ENCODE measurements around the gene SYMPK.

The SYMPK gene

DNA sequence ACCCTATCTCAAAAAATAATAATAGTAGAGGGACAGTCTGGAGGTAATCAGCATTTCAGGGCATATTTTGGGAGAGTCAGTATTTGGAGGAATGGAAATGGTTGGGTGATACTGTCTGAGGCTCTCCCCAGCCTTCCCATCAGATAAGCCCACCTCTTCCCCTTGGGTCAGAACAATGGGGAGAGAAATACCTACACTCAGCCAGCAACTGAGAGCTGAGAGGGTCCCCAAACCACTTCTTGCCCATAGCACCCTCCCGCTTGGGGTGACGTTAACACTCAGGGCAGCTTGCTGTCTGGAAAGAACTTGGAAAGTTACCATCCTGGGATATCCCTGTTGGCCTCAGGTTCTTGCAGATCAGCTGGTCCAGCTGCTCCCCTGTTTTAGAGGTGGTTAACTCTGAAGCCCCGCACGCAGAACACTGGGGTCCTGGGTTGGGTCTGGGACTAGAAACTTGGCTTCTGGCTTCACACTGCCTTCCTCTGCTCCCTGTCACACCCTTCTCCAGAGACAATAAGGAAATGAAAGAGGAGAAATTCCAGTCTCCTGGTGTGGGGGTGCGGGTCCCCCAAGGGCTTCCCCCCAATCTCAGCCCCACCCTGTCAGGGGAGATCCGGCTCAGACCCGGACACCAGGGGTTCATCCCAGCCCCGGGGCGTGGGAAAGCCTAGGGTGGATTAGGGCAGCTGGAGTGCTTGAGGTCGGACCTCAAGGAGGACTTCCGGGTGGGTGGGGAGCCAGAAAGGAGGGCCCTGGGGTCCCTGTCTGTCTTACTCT, 3.6 kb upstream of the SYMPK start:
- FAIRE-seq = no peak

DNA sequence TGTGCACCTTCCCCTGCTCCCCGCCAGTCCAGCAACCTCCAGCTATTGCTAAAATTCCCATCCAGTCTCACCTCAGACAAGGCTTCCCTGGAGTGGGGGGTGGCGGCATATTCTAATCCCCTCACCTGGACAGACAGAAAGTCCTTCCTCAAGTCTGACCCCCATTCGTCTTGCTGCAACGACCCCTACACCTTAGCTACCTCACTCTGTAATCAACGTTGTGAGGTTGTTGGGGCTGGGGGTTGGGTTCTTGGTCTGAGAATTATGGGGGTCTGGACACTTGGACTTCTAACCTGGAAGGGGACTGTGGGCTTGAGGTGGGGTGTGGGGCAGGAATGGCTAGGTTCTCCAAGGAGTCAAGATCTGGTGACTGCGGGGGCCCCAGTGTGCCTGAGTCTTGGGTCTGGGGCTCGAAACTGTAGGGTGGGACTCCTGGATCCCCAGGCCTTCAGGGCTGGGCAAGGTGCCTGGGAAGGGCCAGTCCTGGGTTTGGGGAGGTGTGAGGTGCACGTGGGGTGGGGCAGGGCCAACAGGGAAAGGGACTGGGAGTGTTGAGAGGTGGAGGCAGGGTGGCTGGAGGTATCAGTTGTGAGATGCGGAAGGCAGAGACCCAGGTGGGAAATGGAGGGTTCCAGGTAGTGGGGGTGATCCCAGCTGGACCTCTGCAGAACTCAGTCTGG, 2.5 kb upstream of the SYMPK start:
- FAIRE-seq = no peak

DNA sequence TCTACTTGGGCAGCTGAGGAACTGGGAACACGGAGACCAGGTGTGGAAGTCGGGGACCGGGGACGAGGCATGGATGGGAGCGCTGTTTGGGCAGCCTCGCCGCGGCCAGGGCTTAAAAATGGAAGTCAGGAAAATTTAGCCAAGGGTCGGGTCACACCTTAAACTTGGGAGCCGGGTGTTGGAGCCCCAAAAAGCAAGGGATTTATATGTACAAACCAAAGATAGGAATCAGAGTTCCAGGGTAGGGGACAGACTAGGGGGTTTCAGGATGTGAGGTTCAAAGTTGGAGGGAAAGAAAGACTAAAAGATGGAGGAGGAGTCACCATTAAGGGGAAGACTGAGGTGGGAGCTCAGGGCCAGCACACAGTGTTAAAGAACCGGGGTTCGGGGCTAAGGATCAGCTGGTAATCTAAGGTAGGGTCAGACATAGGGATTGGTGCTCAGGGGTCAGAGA, 1.7 kb upstream of the SYMPK start:
- FAIRE-seq = no peak

DNA sequence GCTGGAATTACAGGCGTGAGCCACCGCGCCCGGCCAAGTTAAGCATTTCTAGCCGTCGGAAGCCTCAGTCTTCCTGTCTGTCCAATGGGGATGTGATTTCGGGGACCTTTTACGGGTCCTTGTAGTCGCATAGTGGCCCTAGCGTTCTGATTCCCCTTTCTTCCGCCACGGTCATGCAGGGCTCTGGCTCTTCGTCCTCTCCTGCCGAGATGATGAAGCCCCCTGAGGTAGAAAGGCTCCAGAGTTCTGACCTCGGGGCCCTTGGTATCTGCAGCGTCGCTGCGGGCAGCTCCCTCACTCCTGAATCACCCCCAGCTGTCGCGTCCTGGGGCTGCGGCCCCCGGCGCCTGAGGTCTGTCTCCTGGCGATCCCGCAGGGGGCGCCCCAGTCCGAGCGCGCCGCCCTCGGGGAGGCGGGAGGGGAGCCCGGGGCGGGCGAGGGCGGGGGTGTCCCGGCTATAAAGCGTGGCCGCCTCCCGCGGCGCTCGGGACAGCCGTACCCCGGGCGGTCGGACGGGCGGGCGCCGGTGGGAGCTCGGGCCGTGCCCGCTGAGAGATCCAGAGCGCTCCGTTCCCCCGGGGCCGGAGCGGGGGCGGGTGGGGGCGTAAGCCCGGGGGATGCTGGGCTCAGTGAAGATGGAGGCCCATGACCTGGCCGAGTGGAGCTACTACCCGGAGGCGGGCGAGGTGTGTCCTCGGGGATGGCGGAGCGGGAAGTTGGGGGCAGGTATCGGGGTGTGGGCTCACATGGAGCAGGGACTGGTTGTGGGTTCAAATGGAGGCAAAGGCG, 1.1 kb upstream of the SYMPK start, which contains the start of gene FOXA3:
Gene FOXA3, plus strand, starts transcription at position 487 of the 789 bp plus-strand sequence. Its CDS starts 131 bp downstream, at position 618.
- FAIRE-seq = no peak

DNA sequence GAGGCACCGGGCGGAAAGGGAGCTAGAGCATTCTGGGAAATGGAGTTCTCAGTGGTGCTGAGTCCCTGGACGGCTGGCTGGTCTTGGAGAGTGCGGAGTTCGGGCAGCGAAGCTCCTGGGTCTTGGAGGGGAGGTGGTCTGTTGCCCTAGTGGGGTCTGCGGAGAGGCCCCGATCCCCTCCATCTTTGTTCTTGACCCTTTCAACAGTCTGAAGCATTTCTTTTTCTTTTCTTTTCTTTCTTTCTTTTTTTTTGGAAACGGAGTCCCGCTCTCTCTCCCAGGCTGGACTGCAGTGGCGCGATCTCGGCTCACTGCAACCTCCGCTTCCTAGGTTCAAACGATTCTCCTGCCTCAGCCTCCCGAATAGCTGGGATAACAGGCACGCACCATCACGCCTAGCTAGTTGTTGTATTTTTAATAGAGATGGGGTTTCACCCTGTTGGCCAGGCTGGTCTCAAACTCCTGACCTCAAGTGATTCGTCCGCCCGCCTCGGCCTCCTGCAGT, 440 bp upstream of the SYMPK start:
- FAIRE-seq = no peak

DNA sequence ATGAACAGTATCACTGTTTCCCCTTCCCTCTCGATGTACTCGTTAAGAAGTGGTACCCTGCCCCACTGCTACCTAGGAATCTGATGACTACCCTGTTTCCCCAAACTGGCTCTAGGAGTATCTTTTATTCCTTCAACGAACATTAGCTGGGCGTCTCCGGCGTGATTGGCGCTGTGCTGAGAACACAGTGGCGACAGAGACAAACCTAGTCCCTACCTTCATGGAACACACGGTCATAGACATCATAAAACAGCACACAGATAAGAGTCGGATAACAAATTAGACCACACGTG, 730 bp downstream of the SYMPK start:
- no peak for FAIRE-seq

DNA sequence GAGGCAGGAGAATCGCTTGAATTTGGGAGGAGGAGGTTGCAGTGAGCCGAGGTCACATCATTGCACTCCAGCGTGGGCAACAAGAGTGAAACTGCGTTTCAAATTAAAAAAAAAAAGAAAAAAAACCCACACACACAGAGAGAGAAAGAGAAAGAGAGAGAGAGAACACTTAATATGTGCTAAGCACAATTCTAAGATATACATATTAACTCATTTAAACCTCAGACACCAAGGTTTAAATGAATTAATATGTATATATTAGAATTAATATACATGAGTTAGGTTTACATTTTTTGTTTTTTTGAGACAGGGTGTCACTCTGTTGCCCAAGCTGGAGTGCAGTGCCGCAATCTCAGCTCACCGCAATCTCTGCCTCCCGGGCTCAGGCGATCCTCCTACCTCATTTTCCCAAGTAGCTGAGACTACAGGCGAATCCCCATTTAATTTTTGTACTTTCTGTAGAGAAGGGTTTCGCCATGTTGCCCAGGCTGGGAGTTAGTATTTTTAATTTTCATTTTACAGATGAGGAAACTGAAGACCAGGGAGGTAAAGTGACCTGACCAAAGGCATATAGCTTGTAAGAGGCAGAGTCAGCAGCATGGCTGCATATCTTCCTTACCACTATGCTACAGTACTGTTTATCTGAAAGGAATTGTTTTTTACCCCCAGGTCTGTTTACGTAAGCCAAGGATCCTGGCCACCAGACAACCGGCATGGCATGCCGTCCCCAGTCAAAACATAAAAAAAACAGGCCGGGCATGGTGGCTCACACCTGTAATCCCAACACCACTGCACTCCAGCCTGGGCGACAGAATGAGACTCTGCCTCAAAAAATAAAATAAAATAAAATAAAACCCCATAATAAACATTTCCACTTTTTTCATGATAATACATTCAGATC, 2.3 kb downstream of the SYMPK start:
- no peak for FAIRE-seq

DNA sequence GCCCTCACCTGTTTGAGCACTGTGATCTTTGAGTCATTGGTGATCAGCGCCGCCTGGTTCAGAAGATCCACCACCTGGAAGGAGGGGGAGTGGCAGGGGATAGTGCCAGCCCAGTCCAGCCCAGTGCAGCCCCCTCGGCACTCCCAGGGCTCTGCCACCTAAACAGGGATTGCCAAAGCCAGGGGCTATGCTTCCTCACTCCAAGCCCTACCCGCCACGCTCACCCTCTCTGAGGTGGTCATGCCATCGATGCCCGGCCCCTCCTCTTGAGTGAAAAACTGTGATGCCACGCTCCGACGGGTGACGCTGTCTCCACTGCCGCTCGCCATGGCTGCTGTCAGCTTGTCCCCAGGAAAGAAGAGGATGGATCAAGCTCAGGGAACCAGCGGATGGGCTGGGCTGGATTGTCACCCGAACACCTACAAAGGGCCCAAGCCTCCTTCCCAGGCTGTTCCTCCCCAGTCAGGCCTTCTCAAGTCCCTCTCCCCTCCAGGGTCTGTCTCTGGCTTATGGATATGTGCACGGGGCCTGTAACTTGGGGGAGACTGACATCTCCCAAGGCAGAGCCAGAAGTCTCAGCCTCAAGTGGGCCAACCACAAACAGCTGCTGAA, 8.7 kb downstream of the SYMPK start:
- no peak for FAIRE-seq

DNA sequence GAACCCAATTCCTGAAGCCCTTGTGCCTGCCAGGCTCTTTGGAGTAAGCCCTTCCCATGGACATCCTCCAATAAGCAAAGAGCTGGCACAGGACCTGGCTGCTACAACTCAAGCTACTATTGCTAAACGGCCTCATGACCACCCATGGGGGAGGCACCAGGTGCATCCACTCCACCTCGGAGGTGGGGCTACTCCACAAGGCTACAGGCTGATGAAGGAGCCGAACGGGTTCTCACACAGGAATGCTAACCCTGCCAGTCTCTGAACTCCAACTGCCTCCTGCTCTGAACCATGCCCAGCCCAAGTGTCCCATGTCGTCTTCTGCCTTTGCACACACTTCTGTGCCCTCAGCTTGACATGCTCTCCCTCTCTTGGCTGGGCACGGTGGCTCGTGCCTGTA, 10.0 kb downstream of the SYMPK start:
- FAIRE-seq = no peak

DNA sequence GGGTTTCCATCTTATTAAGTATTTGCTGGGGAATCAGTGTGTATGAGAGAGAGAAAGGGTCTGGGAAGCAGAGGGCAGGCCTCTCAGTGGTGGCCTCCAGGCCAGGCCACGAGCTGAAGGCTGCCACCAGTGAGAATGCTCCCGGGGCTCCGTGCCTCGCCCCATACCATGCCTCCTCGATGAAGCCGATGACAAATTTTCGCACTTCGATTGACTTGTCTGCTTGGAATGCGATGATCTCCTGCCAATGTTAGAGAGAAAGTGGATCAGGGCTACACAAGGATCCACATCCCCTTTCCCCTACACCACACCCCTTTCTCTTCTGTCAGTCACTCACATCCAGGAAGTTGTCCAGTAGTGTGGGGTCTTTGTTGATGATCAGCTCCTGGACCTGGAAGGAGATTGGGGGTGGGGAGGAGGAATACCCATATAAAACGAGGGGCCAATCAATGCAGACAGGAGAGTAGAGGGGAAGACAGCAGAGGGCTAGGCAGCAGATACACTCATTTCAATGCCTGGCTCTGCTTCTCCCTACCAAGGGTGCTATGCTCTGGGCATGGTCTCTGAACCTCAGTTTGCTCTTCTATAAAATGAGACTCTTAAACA, 10.7 kb downstream of the SYMPK start:
- no peak for FAIRE-seq

DNA sequence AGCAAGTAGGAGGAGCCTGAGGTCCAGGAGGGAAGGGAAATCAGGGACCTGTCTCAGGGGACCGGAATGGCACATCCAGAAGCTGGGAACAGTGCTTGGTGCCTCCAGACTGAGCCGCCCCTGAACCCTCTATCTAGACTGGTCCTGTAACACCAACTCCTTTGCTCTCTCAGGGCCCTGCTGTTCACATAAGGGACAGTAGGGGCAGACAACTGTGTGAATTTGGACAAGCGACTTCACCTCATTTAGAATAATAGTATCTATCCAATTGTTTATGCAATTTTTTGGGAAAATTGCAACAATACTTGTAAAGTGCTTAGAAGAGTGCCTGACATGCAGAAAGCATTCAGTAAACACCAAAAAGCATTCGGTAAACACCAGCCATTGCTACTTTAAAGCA, 14.0 kb downstream of the SYMPK start:
- FAIRE-seq = no peak

DNA sequence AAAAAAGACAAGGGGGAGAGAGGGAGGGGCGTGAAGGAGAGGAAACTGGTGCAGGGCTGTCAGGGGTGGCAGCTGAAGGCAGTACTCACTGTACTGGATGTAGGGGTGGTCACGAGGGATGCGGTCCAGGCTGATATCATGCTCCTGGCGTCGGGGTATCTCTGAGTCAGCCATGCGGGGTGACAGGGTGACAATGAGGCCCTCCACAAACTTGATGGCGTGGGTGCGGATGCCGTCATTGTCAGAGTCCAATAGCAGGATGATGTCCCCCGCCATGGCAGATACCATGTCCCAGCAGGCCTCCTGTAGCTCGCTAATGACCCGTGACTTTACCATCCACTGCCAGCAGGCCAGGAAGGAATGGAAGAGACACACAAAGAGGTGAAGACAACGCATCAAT, 15.3 kb downstream of the SYMPK start:
- FAIRE-seq = no peak

DNA sequence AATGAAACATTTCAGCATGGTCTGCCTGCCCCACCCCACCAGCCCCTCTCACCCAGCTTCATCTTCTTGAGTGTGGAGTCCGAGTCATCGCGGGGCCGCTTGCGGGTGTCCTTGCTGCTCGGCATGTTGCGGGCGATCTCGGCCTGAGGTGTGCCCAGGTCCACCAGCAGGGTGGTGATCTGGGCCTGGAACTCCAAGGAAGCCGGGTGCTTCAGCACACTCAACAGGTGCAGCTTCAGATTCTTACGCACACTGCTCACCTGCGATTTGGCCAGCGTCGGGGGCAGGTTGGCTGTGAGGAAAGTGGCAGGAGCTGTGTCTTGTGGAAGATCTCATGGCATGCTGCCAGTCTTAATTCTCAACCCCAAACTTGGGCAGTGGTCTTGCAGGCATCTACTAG, 20.7 kb downstream of the SYMPK start:
- no peak for FAIRE-seq

DNA sequence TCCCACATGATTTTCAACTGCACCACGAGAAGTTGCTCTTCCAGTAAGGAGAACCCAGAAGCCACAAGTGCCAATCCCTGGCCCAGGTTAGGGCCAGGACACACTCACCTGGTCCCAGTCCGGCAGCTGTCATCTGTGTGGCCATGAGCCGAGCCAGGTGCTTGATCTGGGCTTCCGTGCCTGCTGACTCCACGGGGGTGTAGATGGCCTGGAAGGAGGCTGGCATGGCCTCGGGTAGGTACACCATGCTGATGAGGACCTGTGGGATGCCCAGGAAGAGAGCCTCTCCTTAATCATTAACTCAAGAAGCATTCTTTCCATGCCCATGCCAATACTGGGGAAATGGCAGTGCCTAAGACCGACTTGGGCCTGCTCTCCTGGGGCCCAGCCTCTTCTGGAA, 28.0 kb downstream of the SYMPK start:
- no peak for FAIRE-seq

DNA sequence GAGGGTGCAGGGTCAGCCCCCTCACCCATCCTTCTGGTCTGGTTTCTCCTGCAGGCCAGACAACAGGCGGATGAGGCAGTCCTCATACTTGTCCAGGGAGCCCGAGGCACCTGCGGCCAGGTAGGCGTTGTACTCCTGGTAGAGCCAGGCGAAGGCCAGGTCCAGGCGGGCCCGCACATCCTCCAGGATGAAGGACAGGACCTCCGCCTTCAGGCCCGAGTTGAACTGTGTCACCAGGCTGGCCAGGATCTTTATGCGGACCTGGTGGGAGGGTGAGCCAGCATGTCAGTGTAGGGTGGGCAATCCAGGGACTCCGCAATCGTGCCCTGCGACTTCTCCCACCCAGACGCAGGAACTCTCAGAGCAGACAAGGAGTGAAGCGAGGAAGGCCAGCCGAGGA, 34.0 kb downstream of the SYMPK start:
- no peak for FAIRE-seq

DNA sequence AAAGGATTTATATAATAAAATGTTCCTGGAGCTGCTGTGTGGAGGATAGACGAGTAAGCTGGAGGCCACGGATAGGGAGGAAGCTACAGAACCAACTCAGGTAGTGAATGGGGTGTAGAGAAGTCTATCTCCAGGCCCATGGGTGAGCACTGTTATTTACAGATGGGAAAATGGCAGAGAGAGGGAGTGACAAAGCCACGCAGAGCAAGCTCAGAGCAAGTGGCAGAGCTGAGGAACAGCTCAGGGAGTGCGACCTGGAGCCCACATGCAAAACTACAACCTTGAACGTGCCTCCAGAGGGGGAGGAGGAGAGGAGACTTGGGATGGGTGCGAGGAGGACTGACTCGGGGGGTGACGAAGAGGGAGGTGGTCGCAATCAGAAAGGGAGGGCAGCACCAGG, 34.4 kb downstream of the SYMPK start:
- FAIRE-seq = no peak

DNA sequence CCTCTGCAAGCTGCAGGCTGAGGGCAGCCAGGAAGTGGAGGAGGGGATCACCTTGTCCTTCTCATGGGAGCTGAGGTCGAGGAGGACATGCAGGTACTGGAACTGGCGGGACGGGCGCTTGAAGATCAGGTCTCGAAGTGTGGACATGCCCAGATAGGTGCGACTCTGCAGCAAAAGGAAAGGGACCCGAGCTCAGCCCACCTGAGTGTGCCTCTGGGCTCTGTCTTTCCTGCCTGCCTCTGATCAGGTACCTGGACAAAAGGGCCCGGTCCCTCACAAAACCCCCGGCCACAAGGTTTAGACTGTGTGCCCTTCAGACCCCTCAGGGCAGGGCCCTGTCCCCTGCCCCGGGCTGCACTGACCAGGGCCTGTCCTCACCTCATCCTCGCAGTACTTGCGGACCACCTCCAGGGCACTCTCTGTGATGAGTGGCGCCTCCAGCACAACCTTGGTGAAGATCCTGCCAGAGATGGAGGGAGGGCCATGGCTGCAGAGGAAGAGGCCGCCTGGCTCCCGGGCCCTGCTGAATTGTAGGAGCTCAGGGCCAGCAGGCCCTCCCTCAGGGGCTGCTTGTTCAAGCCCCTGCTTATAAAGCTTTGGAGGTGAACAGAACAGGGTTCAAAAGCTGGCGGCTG, 35.4 kb downstream of the SYMPK start:
- no peak for FAIRE-seq

DNA sequence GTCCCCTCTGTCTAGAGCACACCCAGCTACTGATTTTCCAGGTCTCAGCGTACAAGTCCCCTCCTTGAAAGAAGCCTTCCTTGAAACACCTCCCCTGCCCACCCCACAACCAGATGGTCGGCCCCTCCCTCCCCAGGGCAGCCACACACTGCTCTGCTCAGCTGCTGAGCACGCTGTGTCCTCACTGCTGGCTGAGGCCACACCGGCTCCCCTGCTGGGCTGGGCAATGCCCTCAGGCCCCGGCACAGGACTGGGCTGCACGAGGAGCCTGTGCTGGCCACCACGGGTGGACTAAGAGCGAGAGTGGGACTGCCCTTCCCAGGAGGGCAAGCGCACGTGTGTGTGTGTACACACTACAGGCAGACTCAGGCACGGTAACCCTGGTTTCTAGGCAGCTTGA, 36.0 kb downstream of the SYMPK start:
- FAIRE-seq = no peak

DNA sequence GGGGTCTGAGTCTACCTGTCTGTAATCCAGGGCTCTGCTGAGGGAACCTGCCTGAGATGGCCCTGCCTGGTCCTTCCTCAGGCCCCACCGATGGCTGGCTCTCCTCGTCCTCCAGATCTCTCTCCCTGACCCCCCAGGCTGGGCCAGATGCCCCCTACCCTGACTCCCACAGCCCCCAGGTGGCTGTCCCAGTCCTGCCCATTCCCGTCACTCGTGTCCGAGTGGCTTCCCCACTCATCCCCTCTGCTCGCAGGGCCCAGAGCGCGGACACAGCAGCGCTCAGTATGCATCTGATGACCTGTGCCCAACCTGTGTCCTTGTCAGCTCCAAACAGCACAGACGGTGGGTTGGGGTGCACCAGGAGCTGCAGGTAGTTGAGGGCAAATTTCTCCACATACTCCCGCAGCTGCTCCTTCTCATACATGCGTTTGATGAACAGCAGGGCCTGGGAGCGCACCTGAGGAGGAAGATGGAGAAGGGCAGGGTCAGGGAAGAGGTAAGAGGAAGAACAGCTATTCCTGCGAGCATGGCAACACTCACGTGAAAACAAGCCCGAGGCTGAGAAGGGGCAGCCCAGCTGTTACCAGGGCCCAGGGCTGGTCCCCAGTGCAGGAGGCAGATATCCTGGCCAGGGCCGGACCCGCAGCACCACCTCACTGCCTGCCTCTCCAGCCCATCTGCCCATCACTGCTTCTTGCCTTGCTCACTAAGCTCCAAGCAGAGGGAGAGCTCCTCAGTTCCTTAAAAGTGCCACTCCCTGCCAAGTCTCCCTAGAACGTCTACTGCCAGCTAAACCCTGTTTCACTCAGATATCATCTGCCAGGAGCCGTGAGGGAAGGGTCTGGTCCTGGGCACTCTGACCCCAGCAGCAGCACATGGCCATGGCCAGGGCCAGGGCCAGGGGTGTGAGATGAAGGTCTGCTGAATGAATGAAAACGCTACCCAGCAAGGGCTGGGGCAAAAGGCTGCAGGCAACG, 36.7 kb downstream of the SYMPK start:
- no peak for FAIRE-seq

DNA sequence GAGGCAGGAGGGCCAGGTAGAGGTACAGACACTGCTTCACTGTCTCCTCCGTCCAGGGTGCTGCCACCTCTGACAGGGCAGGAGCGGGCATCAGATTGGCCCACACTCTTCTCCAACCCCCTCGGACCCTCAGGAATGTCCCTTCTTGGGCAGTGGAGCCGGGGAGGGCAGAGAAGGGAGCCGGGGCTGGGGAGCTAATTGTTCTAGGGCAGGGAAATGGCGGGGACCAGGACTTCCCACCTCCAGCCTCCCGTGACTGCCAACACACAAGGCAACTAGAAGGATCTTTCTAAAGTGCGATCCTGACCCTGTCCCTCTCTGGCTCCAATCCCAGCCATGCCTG, 37.7 kb downstream of the SYMPK start:
- FAIRE-seq = no peak

All from TTC549 (cell line).